GM20000 (cell line): Measurements from ENCODE around the gene GSTCD.
"Not testable (repeated sequence)": the region's sequence is repeated elsewhere in the genome, so short reads cannot be mapped to it uniquely, and the experiment has no call there.

Experiments used
- DNase-seq: peaks from one replicate; pipeline ENCODE4 v3.0.0; 2012; ENCODE audit warnings: low spot score
- CTCF ChIP-seq: IDR thresholded peaks from 2 replicates; pipeline ENCODE4 v1.5.1; 2012; ENCODE audit warnings: mild to moderate bottlenecking, control low read depth; ENCODE audit errors: extremely low read depth, missing control alignments

Gene GSTCD

GRCh38 chr4:105674011-105674410 lies 34.6 kb upstream of the GSTCD start:
- TF ChIP-seq CTCF, result no peak
- no peak for DNase-seq

GRCh38 chr4:105677709-105678108 lies 30.9 kb upstream of the GSTCD start:
- TF ChIP-seq CTCF, result no peak

GRCh38 chr4:105679186-105679585 lies 29.4 kb upstream of the GSTCD start:
- no peak for DNase-seq
- no peak for TF ChIP-seq CTCF

More at GRCh38 chr4:105677709-105678108, 30.9 kb upstream of the GSTCD start:
- DNase-seq, result no peak

- no peak for TF ChIP-seq CTCF
- DNase-seq, result no peak
These were observed 25.5 kb upstream of the GSTCD start for GRCh38 chr4:105683038-105683437.

- TF ChIP-seq CTCF, result no peak
- DNase-seq, result no peak
These were observed 22.0 kb upstream of the GSTCD start for GRCh38 chr4:105686571-105686970.

GRCh38 chr4:105694812-105695211 lies 13.8 kb upstream of the GSTCD start:
- DNase-seq, result not testable (repeated sequence)

GRCh38 chr4:105695832-105696231 lies 12.8 kb upstream of the GSTCD start:
- DNase-seq, result not testable (repeated sequence)

- no peak for TF ChIP-seq CTCF
- DNase-seq, result no peak
These were observed 10.0 kb upstream of the GSTCD start for GRCh38 chr4:105698607-105699006.

- DNase-seq, result no peak
These were observed 803 bp upstream of the GSTCD start for GRCh38 chr4:105707782-105708180.

More at GRCh38 chr4:105707782-105708180, 803 bp upstream of the GSTCD start:
- TF ChIP-seq CTCF, result no peak
